DOHH2 (cell line): ENCODE results near the gene MED20.

Experiments used
- CTCF ChIP-seq: fragments of 200-600 bp; sonication (generic); IDR thresholded peaks from one replicate; pipeline ENCODE4 v1.5.1; 2014; ENCODE audit warnings: antibody characterized with exemption, mild to moderate bottlenecking, low read depth, low read length; ENCODE audit not compliant: poor library complexity, severe bottlenecking
- EZH2phosphoT487 ChIP-seq: fragments of 200-600 bp; sonication (generic); IDR thresholded peaks from 2 replicates; pipeline ENCODE4 v1.6.1; 2017; ENCODE audit warnings: borderline replicate concordance, mild to moderate bottlenecking, antibody characterized with exemption, low read length, moderate library complexity, mixed read lengths

GRCh38 chr6:41938590-41939175, 17.7 kb upstream of the MED20 start:
- TF ChIP-seq CTCF (no peak), EZH2phosphoT487 (no peak)
